Chondrocyte (in vitro differentiated cells): ENCODE results near the gene NMNAT1. TPM values are rescaled to one million over a fixed set of nuclear protein-coding genes. Genes with fewer than 3 reads are reported as not detected.

Experiments used
- DNase-seq: peaks from one replicate; pipeline ENCODE4 v3.0.0; 2021; ENCODE audit warnings: mixed read lengths, low spot score
- H3K27ac Mint-ChIP-seq: one replicate; pipeline ENCODE4 v1.8.0; 2021; ENCODE audit warnings: mild to moderate bottlenecking, moderate library complexity, mixed read lengths; ENCODE audit not compliant: unreplicated experiment
- H3K27me3 Mint-ChIP-seq: 2 replicates; pipeline ENCODE4 v1.8.0; 2021; ENCODE audit warnings: low read depth, mixed read lengths
- H3K36me3 Mint-ChIP-seq: 2 replicates; pipeline ENCODE4 v1.8.0; 2021; ENCODE audit warnings: low read depth, mixed read lengths
- H3K4me1 Mint-ChIP-seq: 2 replicates; pipeline ENCODE4 v1.8.0; 2021; ENCODE audit warnings: low read depth, mild to moderate bottlenecking, mixed read lengths
- H3K4me3 Mint-ChIP-seq: one replicate; pipeline ENCODE4 v1.8.0; 2021; ENCODE audit warnings: mild to moderate bottlenecking, moderate library complexity, mixed read lengths; ENCODE audit not compliant: unreplicated experiment
- H3K9me3 Mint-ChIP-seq: 2 replicates; pipeline ENCODE4 v1.8.0; 2021; ENCODE audit warnings: low read depth, mixed read lengths
- total RNA-seq: library from RNA; stranded (reverse); gene quantifications from 3 replicates; pipeline ENCODE4 v1.2.1, GENCODE V29; 2021
- TF ChIP-seq, protein P1 (sequence below): fragments of 200-600 bp; sonication (generic); IDR thresholded peaks from 2 replicates; pipeline ENCODE4 v1.5.0; 2021; ENCODE audit warnings: antibody characterized with exemption, mild to moderate bottlenecking, moderate library complexity

NMNAT1 gene
- total RNA-seq, 1 donor from 2014 or later, result 13.8 TPM

GRCh38 chr1:9989773-9990172 lies 46.5 kb downstream of the NMNAT1 start:
- Mint-ChIP-seq H3K36me3 (peaks cover 3% of the 10 kb centered on the region), H3K27me3 (no peaks in the 10 kb centered on the region)
- TF ChIP-seq, protein P1, sequence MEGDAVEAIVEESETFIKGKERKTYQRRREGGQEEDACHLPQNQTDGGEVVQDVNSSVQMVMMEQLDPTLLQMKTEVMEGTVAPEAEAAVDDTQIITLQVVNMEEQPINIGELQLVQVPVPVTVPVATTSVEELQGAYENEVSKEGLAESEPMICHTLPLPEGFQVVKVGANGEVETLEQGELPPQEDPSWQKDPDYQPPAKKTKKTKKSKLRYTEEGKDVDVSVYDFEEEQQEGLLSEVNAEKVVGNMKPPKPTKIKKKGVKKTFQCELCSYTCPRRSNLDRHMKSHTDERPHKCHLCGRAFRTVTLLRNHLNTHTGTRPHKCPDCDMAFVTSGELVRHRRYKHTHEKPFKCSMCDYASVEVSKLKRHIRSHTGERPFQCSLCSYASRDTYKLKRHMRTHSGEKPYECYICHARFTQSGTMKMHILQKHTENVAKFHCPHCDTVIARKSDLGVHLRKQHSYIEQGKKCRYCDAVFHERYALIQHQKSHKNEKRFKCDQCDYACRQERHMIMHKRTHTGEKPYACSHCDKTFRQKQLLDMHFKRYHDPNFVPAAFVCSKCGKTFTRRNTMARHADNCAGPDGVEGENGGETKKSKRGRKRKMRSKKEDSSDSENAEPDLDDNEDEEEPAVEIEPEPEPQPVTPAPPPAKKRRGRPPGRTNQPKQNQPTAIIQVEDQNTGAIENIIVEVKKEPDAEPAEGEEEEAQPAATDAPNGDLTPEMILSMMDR, result no peak

DNA sequence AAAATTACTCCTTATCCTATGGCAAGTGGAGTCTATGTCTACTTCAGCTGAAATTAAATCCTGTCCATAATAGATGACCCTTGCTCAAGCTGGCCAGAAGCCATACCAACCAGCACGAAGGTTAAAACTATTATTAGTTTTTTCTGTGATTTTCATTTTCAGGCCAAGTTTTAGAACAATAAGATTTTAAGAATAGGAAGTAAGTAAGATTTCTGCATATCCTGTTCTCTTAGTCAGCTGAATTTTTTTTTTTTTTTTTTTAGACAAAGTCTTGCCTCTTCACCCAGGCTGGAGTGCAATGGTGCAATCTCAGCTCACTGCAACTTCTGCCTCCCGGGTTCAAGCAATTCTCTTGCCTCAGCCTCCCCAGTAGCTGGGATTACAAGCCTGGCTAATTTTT lies 47.7 kb downstream of the NMNAT1 start:
- Mint-ChIP-seq H3K4me1 (no peaks in the 10 kb centered on the region), H3K9me3 (no peaks in the 10 kb centered on the region), H3K4me3 (no peak overlapping the region), H3K27ac (no peak overlapping the region), H3K36me3 (no peaks in the 10 kb centered on the region), H3K27me3 (no peaks in the 10 kb centered on the region)
- no peak for DNase-seq
- TF ChIP-seq, protein P1, result no peak

More at GRCh38 chr1:9989773-9990172, 46.5 kb downstream of the NMNAT1 start:
- Mint-ChIP-seq H3K4me3 (no peak overlapping the region), H3K4me1 (no peaks in the 10 kb centered on the region), H3K27ac (no peak overlapping the region), H3K9me3 (no peaks in the 10 kb centered on the region)
- no peak for DNase-seq

- no peak for DNase-seq
- TF ChIP-seq, protein P1, result no peak
- Mint-ChIP-seq H3K9me3 (no peaks in the 10 kb centered on the region), H3K36me3 (no peaks in the 10 kb centered on the region), H3K27me3 (peaks cover 4% of the 10 kb centered on the region), H3K4me3 (no peak overlapping the region), H3K4me1 (peaks cover 6% of the 10 kb centered on the region), H3K27ac (no peak overlapping the region)
Observed at GRCh38 chr1:9992910-9993309, 49.6 kb downstream of the NMNAT1 start.

DNA sequence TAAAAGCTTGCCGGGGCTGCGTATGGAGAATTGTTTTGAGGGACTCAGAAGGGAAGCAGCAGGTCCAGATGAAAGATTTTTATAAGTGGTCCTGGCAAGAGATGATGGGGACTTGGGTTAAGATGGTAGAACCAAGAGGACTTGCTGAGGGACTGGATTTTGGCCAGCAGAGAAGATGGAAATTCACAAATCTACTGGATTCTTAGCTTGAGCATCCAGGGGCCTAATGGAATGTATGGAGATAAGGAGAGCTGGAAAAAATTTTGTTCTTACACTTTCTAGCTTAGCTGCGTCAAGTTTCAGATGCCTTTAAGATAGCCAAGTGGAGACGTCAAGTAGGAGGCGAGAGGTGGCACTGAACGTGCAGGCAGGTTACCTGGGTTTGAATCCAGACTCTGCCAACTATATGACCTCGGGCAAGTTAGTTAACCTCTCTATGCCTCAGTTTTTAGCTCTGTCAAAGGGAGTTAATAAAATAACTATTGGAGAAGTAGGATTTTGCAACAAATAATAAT lies 50.3 kb downstream of the NMNAT1 start:
- Mint-ChIP-seq H3K4me3 (no peak overlapping the region), H3K4me1 (peaks cover 8% of the 10 kb centered on the region), H3K27me3 (peaks cover 8% of the 10 kb centered on the region), H3K27ac (no peak overlapping the region), H3K9me3 (no peaks in the 10 kb centered on the region), H3K36me3 (no peaks in the 10 kb centered on the region)
- TF ChIP-seq, protein P1, result no peak
- DNase-seq, result no peak

DNA sequence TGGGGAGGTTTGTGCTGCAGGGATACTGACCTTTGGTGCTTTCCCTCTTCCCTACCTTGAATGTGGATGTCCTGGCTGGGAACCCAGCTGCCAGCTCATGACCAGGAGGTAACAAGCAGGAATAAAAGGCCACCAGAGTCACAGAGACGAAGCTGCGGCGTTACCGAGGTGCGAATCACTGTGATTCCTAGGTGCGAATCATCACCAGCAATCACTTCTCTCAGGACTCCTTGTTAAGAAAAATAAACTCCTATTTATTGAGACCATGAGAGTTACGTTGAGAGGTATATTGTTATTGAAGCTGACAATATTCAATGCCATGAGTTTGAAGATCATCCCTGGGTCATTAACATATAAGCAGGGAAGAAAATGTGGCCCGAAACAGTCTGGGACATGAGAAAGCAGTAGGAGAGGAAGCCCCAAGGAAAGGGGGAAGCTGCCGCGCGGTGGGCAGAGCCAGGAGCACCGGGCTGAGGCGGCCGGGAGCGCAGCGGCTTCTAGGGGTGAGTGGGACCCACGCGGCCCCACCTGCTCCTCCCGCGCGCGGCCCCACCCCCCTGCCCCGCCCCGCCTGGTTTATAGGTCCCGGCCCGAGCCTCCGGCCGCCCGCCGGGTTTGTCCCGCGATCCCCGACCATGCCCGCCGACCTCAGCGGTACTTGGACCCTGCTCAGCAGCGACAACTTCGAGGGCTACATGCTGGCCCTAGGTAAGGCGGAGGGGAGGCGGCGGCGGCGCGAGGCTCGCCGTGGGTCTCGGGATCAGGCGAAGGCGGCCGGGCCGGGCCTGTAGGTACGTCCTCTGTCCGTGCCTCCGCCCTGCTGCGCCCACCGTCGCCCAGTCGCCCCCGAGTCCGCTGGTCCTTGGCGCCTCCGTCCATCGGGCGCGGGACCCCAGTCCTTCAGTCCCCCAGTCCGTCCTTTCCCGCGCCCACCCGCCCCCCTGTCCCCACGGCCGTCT lies 53.6 kb downstream of the NMNAT1 start, which contains the start of gene RBP7:
RBP7 (plus strand) TSS at position 605 of the 959 bp plus-strand sequence; CDS start at position 636, 31 bp downstream.
- no peaks in the 10 kb centered on the region for H3K9me3 Mint-ChIP-seq
- peaks cover 8% of the 10 kb centered on the region for H3K4me1 Mint-ChIP-seq
- peaks cover 12% of the 10 kb centered on the region for H3K27me3 Mint-ChIP-seq

More for the DNA sequence above, 53.6 kb downstream of the NMNAT1 start, which contains the start of gene RBP7:
- Mint-ChIP-seq H3K4me3 (peak within 1 kb of the TSS; percentile 65), H3K36me3 (no peaks in the 10 kb centered on the region), H3K27ac (no peak within 1 kb of the TSS)
- peak; percentile 86 for DNase-seq
- TF ChIP-seq, protein P1, result peak; percentile 10
